NCI-H2107 treated with DMSO at 0.1 percent for 48 hours (cell line): ENCODE results near the gene KIF5C.

Source experiments
- DNase-seq: peaks from one replicate; lab custom pipeline; 2025; ENCODE audit not compliant: unreplicated experiment; lab: John Stamatoyannopoulos, UW

KIF5C gene

GRCh38 chr2:149068996-149069888, 194.2 kb downstream of the KIF5C start:
- DNase-seq: no peak

DNA sequence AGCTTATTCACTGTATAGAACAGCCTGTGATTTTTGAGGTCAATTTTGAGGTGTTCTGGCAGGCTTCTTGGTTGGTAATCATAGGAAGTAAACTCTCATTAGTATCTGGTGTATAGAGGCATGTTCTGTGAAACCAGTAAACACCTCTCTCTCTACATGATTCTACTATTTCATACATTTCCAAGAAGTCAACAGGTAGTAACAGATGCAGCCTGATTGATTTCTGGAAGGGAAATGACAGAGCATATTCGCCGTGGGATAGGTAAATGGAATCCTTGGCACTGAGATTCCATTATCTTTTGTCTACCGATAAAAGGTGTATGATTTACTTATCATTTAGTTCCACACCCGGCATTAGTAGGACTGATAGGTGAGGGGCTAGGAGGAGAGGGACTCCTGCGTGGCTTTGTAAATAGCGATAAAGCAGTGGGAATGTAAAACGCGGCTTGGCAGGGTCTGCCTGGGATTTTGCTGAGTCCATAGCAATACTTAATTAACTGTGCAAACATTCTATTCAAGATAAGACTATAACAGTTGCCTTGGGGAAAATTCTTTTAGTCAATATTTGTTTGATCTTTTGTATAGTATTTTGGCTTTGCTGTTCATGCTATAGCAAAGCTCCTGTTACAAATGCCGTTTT, 195.8 kb downstream of the KIF5C start:
- no peak for DNase-seq

DNA sequence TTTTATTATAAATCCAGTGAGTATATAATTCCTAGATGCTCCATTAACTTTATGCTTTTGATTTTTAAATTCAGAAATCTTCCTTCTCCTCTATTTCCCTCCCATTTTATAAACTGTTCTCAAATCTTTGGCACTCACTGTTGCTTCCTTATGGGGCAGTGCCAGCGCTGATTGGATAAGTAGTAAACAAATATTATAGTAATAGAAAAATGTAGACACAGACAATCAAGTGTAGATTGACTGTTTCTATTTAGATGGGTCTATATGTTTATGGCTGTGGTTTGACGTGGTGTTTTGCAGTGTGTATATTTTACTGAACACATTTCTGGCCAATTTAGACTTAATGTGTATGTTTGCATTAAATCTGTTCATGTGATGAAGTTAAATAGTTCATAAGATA, 200.1 kb downstream of the KIF5C start:
- DNase-seq: no peak

DNA sequence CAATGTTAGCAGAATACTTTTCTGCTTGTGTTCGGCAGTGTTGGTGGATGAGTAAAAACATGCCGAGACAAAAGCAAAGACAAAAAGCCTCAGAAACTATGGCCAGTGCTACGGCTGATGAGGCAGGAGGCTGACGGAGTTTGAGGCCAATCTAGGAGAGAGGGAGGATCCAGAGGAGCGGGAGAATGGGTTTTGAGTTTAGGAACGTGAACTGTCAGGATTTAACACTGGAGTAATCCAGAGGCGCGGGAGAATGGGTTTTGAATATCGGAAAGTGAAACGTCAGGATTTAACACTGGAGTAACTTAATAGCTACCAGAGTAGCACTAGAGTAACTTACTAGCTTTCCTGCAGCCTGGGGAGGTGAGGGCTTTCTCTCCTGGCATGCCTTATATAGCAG, 200.8 kb downstream of the KIF5C start:
- no peak for DNase-seq
